Measurements from ENCODE around the gene WDR12. TPM values are rescaled to one million over a fixed set of nuclear protein-coding genes. Genes with fewer than 3 reads are reported as not detected.
A peak's percentile ranks its signal among the peaks of the same experiment; 100 is the strongest.
"Not testable (repeated sequence)": the region's sequence is repeated elsewhere in the genome, so short reads cannot be mapped to it uniquely, and the experiment has no call there.

Gene WDR12
- total RNA-seq: 35.6 TPM
- long read RNA-seq, full-length matches to known transcripts: 19 of 29 reads
- long read RNA-seq, partial matches to known transcripts: 3 of 29 reads
- long read RNA-seq, other reads (novel, unspliced or antisense): 7 of 29 reads

- DNase-seq: peak; percentile 96
- H3K9me3 ChIP-seq: no peaks in the 10 kb centered on the region
- peak; percentile 98 for ATAC-seq
- peak within 1 kb of the TSS; percentile 90 for H3K27ac ChIP-seq
- TF ChIP-seq CTCF (IDR thresholded peaks at IDR 0.05): no peak
- intact Hi-C loops (cut with DNase I): no loop called here
- no peaks in the 10 kb centered on the region for H3K27me3 ChIP-seq
- peak within 1 kb of the TSS; percentile 84 for H3K4me3 ChIP-seq
- peaks cover 14% of the 10 kb centered on the region for H3K4me1 ChIP-seq
- no peaks in the 10 kb centered on the region for H3K36me3 ChIP-seq
Measured at GRCh38 chr2:202911512-202912341, at the start of gene WDR12, which contains the start of gene CARF. Gene WDR12 (minus strand): TSS chr2:202911673. CDS start chr2:202911476, 197 bp downstream. Gene CARF (plus strand): TSS chr2:202912275. CDS start chr2:202941903, 29,628 bp downstream.

- Histone ChIP-seq H3K27me3 (no peaks in the 10 kb centered on the region), H3K9me3 (no peaks in the 10 kb centered on the region), H3K36me3 (peaks cover 16% of the 10 kb centered on the region), H3K4me1 (no peaks in the 10 kb centered on the region), H3K4me3 (no peak overlapping the region), H3K27ac (no peak overlapping the region)
- TF ChIP-seq CTCF (IDR thresholded peaks at IDR 0.05): no peak
- intact Hi-C loops (cut with DNase I): no loop called here
- no peak for DNase-seq
- no peak for ATAC-seq
Measured at GRCh38 chr2:202960524-202960923, 49.1 kb upstream of the WDR12 start.

GRCh38 chr2:202950592-202950991 is 39.1 kb upstream of the WDR12 start:
- H3K27me3 ChIP-seq: no peaks in the 10 kb centered on the region
- peaks cover 22% of the 10 kb centered on the region for H3K36me3 ChIP-seq
- peaks cover 6% of the 10 kb centered on the region for H3K9me3 ChIP-seq
- no peak overlapping the region for H3K4me3 ChIP-seq
- intact Hi-C loops (cut with DNase I): no loop called here
- ATAC-seq (peak; percentile 61), DNase-seq (no peak)
- no peaks in the 10 kb centered on the region for H3K4me1 ChIP-seq
- no peak overlapping the region for H3K27ac ChIP-seq
- no peak for TF ChIP-seq CTCF (IDR thresholded peaks at IDR 0.05)

GRCh38 chr2:202949333-202949732 is 37.9 kb upstream of the WDR12 start:
- H3K27ac ChIP-seq; H3K4me1 ChIP-seq; intact Hi-C loops (cut with DNase I); ATAC-seq; H3K4me3 ChIP-seq; DNase-seq; H3K9me3 ChIP-seq; H3K27me3 ChIP-seq: not testable (repeated sequence)
- peaks cover 11% of the 10 kb centered on the region for H3K36me3 ChIP-seq

- intact Hi-C loops (cut with DNase I): no loop called here
- H3K4me3 ChIP-seq: no peak overlapping the region
- peaks cover 6% of the 10 kb centered on the region for H3K9me3 ChIP-seq
- peaks cover 4% of the 10 kb centered on the region for H3K36me3 ChIP-seq
- no peaks in the 10 kb centered on the region for H3K27me3 ChIP-seq
- no peak for TF ChIP-seq CTCF (IDR thresholded peaks at IDR 0.05)
- DNase-seq (no peak), ATAC-seq (no peak)
- H3K27ac ChIP-seq: no peak overlapping the region
- H3K4me1 ChIP-seq: no peaks in the 10 kb centered on the region
Measured at GRCh38 chr2:202945497-202945896, 34.0 kb upstream of the WDR12 start.

- Histone ChIP-seq H3K27me3 (no peaks in the 10 kb centered on the region), H3K4me1 (no peaks in the 10 kb centered on the region), H3K4me3 (no peak overlapping the region), H3K27ac (no peak overlapping the region), H3K36me3 (peaks cover 4% of the 10 kb centered on the region), H3K9me3 (peaks cover 6% of the 10 kb centered on the region)
- ATAC-seq (no peak), DNase-seq (no peak)
- intact Hi-C loops (cut with DNase I): no loop called here
- TF ChIP-seq CTCF (IDR thresholded peaks at IDR 0.05): no peak
Measured at GRCh38 chr2:202944816-202945215, 33.3 kb upstream of the WDR12 start.

Measured in upper lobe of right lung (tissue), 1 donor.